ENCODE data around the gene UNC5C.

- TF ChIP-seq, protein P1, sequence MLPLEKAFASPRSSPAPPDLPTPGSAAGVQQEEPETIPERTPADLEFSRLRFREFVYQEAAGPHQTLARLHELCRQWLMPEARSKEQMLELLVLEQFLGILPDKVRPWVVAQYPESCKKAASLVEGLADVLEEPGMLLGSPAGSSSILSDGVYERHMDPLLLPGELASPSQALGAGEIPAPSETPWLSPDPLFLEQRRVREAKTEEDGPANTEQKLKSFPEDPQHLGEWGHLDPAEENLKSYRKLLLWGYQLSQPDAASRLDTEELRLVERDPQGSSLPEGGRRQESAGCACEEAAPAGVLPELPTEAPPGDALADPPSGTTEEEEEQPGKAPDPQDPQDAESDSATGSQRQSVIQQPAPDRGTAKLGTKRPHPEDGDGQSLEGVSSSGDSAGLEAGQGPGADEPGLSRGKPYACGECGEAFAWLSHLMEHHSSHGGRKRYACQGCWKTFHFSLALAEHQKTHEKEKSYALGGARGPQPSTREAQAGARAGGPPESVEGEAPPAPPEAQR (tag by site-specific recombination; IDR thresholded peaks at IDR 0.05), result no peak
- TF ChIP-seq TCF7L2 (IDR thresholded peaks at IDR 0.05; ENCODE audit: borderline replicate concordance, low read depth, low read length), result no peak
- TF ChIP-seq, protein P2, sequence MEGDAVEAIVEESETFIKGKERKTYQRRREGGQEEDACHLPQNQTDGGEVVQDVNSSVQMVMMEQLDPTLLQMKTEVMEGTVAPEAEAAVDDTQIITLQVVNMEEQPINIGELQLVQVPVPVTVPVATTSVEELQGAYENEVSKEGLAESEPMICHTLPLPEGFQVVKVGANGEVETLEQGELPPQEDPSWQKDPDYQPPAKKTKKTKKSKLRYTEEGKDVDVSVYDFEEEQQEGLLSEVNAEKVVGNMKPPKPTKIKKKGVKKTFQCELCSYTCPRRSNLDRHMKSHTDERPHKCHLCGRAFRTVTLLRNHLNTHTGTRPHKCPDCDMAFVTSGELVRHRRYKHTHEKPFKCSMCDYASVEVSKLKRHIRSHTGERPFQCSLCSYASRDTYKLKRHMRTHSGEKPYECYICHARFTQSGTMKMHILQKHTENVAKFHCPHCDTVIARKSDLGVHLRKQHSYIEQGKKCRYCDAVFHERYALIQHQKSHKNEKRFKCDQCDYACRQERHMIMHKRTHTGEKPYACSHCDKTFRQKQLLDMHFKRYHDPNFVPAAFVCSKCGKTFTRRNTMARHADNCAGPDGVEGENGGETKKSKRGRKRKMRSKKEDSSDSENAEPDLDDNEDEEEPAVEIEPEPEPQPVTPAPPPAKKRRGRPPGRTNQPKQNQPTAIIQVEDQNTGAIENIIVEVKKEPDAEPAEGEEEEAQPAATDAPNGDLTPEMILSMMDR (tag by site-specific recombination; IDR thresholded peaks at IDR 0.05), result no peak
- TF ChIP-seq PRDM4 (tag by site-specific recombination; IDR thresholded peaks at IDR 0.05), result no peak
- TF ChIP-seq ZNF549 (tag by site-specific recombination; IDR thresholded peaks at IDR 0.05), result no peak
- TF ChIP-seq ZNF518A (tag by site-specific recombination; conservative IDR thresholded peaks at IDR 0.05; ENCODE audit: low read depth), result no peak
- TF ChIP-seq KLF16 (tag by site-specific recombination; IDR thresholded peaks at IDR 0.05), result no peak
- no peak for TF ChIP-seq ZNF184 (tag by site-specific recombination; IDR thresholded peaks at IDR 0.05)
- TF ChIP-seq ZNF24 (tag by site-specific recombination; IDR thresholded peaks at IDR 0.05), result no peak
- TF ChIP-seq, protein P3, sequence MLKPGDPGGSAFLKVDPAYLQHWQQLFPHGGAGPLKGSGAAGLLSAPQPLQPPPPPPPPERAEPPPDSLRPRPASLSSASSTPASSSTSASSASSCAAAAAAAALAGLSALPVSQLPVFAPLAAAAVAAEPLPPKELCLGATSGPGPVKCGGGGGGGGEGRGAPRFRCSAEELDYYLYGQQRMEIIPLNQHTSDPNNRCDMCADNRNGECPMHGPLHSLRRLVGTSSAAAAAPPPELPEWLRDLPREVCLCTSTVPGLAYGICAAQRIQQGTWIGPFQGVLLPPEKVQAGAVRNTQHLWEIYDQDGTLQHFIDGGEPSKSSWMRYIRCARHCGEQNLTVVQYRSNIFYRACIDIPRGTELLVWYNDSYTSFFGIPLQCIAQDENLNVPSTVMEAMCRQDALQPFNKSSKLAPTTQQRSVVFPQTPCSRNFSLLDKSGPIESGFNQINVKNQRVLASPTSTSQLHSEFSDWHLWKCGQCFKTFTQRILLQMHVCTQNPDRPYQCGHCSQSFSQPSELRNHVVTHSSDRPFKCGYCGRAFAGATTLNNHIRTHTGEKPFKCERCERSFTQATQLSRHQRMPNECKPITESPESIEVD (tag by site-specific recombination; IDR thresholded peaks at IDR 0.05), result no peak
- TF ChIP-seq KLF7 (tag by site-specific recombination; IDR thresholded peaks at IDR 0.05; ENCODE audit: borderline replicate concordance), result no peak
- TF ChIP-seq, protein P4, sequence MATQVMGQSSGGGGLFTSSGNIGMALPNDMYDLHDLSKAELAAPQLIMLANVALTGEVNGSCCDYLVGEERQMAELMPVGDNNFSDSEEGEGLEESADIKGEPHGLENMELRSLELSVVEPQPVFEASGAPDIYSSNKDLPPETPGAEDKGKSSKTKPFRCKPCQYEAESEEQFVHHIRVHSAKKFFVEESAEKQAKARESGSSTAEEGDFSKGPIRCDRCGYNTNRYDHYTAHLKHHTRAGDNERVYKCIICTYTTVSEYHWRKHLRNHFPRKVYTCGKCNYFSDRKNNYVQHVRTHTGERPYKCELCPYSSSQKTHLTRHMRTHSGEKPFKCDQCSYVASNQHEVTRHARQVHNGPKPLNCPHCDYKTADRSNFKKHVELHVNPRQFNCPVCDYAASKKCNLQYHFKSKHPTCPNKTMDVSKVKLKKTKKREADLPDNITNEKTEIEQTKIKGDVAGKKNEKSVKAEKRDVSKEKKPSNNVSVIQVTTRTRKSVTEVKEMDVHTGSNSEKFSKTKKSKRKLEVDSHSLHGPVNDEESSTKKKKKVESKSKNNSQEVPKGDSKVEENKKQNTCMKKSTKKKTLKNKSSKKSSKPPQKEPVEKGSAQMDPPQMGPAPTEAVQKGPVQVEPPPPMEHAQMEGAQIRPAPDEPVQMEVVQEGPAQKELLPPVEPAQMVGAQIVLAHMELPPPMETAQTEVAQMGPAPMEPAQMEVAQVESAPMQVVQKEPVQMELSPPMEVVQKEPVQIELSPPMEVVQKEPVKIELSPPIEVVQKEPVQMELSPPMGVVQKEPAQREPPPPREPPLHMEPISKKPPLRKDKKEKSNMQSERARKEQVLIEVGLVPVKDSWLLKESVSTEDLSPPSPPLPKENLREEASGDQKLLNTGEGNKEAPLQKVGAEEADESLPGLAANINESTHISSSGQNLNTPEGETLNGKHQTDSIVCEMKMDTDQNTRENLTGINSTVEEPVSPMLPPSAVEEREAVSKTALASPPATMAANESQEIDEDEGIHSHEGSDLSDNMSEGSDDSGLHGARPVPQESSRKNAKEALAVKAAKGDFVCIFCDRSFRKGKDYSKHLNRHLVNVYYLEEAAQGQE (tag by site-specific recombination; IDR thresholded peaks at IDR 0.05), result no peak
Observed at GRCh38 chr4:95161781-95162469, 386.8 kb downstream of the UNC5C start.

Measured in HEK293 (cell line).